ENCODE data around the gene BUD13.
A peak's percentile ranks its signal among the peaks of the same experiment; 100 is the strongest.

The BUD13 gene

DNA sequence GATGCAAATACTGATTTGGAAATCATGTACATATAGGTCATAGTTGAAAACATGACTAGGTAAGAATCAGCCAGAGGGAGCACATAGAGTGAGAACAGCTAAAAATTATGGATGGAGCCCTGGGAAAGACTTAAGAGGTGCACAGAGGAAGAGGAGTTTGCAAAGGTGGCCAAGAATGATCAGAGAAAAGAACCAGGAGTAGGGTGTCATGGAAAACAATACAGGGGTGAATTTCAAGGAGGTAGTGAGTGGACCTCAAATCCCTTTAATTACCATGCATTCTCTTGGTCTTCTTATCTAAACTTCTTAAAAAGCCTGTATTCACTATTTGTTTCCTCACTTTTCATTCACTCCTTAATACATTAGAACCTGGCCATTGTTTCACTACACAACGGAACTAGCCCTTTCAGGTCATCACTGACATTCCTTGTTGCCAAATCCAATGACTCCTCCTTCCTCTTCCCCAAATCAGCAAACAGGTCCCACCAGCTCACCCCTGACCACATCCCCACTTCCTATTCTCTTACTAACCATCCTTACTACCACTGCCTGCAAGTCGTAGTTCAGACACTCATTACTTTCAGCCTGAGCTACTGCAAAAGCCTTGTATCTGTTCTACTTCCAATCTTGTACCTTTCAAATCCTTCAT, 22.6 kb downstream of the BUD13 start:
- DNase-seq (ENCODE audit: low spot score) = no peak

- no peak for DNase-seq (ENCODE audit: low spot score)
These were observed 30.7 kb downstream of the BUD13 start for GRCh38 chr11:116742104-116742503.

GRCh38 chr11:116740741-116741140, 32.0 kb downstream of the BUD13 start:
- no peak for DNase-seq (ENCODE audit: low spot score)

- no peak for DNase-seq (ENCODE audit: low spot score)
These were observed 33.8 kb downstream of the BUD13 start for GRCh38 chr11:116738975-116739374.

GRCh38 chr11:116736763-116737162, 36.0 kb downstream of the BUD13 start:
- no peak for DNase-seq (ENCODE audit: low spot score)

DNA sequence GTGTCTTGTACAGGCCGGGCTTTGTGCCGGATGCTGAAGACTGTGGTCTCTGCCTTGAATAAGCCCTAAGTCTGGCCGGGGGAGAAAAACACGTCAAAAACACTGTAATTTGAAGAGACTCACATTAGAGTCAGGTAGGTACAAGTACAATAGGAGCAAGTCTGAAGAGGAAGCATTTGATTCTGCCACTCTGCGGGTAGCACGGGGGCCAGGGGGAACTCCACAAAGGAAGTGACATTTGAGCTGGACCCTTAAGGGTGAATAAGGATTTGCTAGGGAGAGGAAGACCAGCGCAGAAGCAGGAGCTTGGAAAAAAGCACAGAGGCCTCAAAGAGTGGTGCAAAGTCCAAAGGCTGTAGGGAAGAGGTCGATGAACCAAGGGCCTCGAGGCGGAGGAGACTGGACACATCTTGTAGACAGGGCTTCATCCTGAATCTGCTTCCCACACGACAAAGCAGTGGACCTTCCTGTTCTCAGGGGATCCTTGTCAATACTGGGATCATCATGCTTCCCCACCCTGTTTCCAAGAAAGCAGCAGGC, 38.7 kb downstream of the BUD13 start:
- DNase-seq (ENCODE audit: low spot score) = no peak

DNA sequence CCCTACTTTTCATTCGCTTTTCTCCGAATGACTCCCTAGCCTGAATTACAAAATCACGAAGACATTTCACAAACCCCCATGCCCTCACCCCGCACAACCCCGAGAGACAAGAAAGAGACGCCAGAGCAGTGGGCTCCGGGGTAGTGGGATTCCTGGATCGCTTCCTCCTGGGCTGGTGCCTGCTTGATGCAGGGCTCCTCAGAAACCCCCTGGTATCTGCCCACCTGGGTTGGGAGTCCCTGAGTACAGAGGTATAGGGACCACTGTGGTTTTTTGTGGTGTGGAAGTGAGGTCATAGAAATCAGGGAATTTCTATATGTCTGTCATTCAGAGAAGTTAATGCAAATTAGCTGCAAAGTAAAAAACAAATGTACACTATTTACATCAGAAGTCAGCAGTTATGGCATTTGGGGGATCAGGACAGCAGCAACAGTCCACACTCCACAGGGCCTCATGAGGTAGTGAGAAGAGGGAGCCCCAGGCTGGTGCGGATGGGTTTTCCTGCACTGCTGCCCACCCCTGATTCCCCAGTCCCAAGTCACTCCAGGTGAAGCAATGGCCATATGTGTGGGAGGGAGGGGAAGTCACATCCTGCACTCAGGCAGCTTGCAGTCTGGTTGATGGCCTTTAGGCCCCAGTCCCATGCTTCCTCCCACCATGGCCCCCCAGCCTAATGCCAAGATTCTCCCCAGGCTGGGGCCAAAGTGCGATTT, 39.6 kb downstream of the BUD13 start:
- no peak for DNase-seq (ENCODE audit: low spot score)

DNA sequence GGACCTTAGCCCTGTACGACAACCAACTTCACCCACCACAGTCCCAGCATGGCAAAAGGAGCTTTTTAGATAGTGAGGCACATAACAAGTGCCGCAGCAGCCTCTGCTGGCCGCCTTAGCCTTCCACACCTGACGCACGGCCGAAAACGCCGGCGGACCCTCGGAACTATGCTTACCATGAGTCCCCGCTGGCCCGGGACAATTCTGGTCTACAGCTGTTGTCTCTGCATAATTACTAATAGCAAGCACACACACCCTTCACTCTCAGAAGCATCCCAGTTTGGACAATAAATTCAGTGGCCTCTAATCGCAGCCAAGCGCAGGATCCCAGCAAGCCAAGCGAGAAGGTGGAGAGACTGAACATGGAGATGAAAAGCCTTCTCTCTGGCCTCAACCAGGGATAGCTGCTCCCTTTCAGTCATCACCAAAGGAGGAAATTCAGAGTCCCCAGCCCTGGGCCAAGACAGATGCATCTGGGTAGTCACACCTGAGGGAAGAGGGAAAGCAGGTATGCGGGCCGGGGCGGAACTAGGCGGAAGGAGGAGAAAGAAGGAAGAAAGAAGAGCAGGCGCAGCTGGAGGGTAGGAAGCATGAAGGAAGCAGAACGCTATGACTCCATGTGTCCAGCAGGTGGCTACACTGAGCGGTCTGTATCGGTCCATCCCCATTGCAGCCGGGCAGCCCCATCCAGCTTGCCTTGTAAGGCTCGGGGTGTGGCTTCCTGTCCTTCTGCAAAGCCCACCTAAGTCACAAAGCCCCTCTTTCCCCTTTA, 40.3 kb downstream of the BUD13 start:
- peak; percentile 81 for DNase-seq (ENCODE audit: low spot score)

- DNase-seq (ENCODE audit: low spot score) = peak; percentile 57
These were observed 41.0 kb downstream of the BUD13 start for GRCh38 chr11:116731821-116732220.

GRCh38 chr11:116731097-116731761, 41.6 kb downstream of the BUD13 start:
- DNase-seq (ENCODE audit: low spot score) = peak; percentile 85

DNA sequence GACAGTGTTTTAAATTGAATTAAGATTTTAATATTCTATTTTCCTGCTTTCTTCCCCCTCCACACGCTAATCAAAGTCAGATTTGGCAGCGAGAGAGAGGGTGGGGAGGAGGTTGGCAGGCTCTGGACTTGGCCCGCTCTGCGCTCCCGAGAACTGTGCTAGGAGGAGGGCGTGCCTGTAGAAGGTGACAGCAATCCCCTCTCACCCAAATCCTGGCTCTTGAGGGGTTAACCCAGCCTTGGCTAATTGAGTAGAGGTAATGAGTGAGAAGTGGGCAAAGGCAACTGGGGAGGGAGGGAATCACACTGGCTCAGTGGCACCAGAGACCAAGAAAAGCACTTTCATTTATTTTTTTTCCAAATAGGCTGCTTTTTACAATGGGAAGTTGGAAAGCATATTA, 42.2 kb downstream of the BUD13 start:
- DNase-seq (ENCODE audit: low spot score) = peak; percentile 54

DNA sequence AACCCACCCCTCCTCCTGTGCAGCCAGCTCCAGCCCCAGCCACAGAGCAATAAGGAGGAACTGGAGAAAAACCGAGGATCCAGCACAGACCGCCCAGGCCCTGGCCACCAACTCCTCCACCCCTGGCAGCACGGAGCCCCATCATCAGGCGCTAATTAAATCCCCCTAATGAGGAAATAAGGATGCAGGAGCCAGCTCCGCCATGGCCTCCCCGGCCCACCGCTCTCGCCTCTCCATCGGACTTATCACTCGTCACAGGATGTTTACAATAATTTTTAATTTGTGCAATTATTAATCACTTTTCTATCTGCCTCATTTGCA, 42.6 kb downstream of the BUD13 start:
- DNase-seq (ENCODE audit: low spot score) = no peak

DNA sequence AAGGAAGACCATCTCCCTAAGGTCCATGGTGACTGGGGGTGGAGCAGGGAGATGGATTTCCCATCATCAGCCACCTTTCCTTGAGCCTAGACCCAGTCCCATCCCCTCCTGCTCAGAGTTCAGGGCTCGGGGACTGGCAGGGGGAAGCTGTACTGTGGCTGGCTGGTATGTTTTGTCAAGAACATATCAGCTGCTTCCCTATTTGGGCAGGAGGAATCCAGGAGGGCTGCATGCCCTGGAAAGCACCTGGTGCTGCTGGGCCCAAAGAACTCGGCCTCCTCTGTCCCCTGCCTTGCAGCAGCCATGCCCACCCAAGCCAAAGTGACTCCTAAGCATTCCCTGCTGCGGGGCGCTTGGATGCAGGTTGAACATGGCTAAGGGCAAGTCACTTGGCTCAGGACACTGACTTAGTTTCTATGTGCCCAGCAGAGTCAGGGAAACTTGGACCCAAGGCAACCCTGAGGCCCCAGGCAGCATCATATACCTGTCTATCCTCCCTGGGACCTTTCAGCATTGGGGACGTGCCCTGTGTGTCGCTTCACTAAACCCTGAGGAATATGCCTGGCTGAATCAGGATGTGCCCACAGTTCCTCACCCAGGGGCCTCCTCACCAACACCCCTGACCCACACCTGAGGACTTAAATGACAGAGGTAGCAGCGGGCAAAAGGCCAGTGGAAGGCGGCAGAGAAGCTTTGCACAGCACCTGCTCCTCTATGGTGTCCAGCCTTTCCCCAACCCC, 43.1 kb downstream of the BUD13 start:
- DNase-seq (ENCODE audit: low spot score) = no peak

- no peak for DNase-seq (ENCODE audit: low spot score)
These were observed 44.8 kb downstream of the BUD13 start for GRCh38 chr11:116727990-116728389.

DNA sequence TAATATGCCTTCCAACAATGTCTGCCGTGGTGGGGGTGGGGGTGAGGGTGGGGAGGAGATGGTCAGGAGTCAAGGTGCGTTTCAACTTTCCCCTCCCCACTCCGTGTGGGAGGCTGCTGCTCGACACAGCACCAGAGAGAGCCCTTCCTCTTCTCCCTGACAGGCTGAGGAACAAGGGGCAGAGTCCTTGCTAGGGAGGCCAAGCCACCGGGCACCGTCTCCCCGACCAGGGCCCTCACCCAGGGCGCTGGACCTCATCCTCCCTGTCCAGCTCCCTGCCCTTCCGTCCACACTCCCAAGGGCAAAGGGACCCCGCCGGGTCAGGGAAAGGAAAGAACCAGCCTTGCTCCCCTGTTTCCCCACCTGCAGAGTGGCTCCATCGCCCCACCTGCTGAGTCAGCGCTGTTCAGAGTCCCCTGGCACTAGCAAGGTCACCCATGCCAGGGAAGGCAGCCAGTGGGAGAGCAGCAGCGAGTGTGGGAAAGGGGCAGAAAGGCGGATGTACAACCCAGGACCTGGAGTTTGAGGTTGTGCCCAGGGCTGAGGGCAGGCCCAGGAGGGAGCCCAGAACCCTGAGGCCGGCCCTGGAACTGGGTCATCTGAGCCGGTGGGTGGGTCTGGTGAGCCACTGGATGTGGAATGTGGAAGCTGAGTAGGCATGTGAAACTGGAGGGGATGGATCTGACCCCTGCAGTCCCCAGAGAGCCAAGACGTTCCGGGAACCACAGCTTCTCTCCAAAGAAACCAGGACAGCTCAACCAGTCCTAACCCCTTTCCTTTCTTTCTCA, 47.2 kb downstream of the BUD13 start:
- DNase-seq (ENCODE audit: low spot score) = peak; percentile 55

GRCh38 chr11:116724813-116725212, 48.0 kb downstream of the BUD13 start:
- no peak for DNase-seq (ENCODE audit: low spot score)

DNA sequence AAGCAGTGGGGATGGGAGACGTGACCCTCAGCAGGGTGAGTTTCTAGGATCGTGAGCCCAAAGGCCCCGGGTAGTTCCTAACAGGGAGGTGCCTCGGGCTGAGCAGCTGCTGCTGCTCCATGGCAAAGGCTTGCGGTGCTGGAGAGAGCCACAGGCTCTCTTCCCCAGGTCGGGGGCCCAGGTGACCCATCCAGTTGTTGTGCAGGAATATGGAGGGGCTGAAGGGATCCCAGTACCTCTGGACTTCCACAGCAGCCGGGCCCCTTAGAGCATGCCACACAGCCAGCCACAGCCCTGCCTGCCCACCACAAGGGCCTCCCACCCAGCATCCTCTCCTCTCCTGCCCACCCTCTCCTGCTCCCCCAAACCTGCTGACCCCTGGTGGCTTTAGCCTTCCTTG, 49.3 kb downstream of the BUD13 start:
- no peak for DNase-seq (ENCODE audit: low spot score)

DNA sequence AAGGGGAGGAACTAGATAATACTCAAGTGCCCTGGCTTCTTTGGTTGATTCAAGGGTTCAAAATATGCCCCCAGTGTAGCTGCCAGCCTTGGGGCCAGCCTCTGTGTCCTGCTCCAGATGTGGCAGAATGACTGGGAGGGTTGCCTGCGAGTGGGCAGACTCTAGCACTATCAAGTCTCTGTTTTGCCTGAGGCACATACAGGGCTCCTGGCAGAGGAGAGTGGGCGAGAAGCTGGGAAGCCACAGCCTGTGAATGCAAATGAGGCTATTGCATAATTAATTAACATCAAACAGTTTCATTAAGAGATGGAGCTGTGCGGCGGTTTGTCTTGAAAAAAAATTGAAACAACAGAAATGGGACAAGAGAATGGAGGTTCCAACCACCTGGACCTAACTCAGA, 50.8 kb downstream of the BUD13 start:
- DNase-seq (ENCODE audit: low spot score) = peak; percentile 78

- no peak for DNase-seq (ENCODE audit: low spot score)
These were observed 51.9 kb downstream of the BUD13 start for GRCh38 chr11:116720895-116721294.

DNA sequence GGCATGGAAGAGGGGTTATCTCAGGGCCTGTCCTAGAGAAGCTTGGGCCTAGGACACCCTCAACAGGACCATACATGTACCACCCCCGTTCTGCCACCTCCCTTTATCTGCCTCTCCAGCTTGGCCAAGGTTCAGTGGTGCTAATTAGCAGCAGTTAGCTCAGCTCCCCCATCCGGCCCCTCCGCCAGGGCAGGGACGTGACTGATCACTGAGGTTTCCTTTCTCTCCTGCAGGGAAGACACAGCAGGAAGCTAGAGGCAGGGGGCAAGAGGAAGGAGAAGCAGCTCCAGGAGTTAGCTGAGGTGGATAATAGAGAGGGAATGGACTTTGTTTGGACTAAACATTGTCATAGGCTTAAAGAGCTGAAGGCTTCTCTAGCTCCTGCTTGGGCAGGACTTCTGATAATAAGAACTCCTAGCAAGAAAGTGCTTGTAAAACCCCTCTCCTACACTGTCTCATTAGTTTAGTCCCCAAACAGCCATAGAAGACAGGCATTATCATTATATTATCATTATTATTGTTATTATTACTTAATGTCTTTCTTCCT, 53.8 kb downstream of the BUD13 start:
- DNase-seq (ENCODE audit: low spot score) = no peak

DNA sequence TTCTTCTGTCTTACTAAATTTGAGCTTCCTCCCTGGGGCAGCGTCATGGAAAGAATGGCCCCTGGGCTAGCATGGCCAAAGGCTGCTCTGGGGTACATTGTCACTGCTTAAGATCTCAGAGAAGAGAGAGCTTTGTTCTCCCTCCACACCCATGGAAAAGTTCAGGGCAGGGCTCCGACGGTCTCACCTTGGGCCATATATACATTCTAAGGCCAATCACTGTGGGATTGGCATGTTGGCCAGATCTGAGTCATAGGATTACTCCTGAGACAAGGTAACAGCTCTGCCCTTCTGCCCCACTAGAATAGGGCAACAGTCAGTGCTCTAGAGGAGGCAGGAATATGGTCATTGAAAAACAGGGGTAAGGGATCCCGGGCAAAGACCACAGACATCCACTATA, 56.2 kb downstream of the BUD13 start:
- DNase-seq (ENCODE audit: low spot score) = no peak

All from Ammon's horn (tissue), 1 donor.